ENCODE results near the gene HDHD2.

GRCh38 chr18:47174545-47175116, 24.3 kb upstream of the HDHD2 start:
- TF ChIP-seq, protein P1, sequence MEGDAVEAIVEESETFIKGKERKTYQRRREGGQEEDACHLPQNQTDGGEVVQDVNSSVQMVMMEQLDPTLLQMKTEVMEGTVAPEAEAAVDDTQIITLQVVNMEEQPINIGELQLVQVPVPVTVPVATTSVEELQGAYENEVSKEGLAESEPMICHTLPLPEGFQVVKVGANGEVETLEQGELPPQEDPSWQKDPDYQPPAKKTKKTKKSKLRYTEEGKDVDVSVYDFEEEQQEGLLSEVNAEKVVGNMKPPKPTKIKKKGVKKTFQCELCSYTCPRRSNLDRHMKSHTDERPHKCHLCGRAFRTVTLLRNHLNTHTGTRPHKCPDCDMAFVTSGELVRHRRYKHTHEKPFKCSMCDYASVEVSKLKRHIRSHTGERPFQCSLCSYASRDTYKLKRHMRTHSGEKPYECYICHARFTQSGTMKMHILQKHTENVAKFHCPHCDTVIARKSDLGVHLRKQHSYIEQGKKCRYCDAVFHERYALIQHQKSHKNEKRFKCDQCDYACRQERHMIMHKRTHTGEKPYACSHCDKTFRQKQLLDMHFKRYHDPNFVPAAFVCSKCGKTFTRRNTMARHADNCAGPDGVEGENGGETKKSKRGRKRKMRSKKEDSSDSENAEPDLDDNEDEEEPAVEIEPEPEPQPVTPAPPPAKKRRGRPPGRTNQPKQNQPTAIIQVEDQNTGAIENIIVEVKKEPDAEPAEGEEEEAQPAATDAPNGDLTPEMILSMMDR (optimal IDR thresholded peaks at IDR 0.05 in 1 of 3, IDR thresholded peaks at IDR 0.05 in 1 of 3, conservative IDR thresholded peaks at IDR 0.05 in 1 of 3; ENCODE audit: extremely low read depth in 1 of 3, insufficient read depth in 2 of 3, low read length in 3 of 3): no peak
- TF ChIP-seq EZH2 (IDR thresholded peaks at IDR 0.05; ENCODE audit: low read length): no peak

Data from keratinocyte (primary cell).